Keratinocyte (primary cell): ENCODE data around the gene CNTNAP2.

Experiments used
- EZH2 ChIP-seq: IDR thresholded peaks from one replicate; pipeline ENCODE4 v1.6.1; 2012; ENCODE audit warnings: inconsistent platforms, mild to moderate bottlenecking, low read length, moderate library complexity
- TF ChIP-seq, protein P1 (sequence below), 3 experiments: IDR thresholded peaks in 1 of 3; conservative IDR thresholded peaks in 1 of 3; optimal IDR thresholded peaks in 1 of 3; 2 replicates in 2 of 3; 3 replicates in 1 of 3; pipeline versions ENCODE3 to v1.5.1; 2011; ENCODE audit warnings: low read length in 3 of 3, mild to moderate bottlenecking in 3 of 3, moderate library complexity in 2 of 3, control low read depth in 1 of 3, inconsistent platforms in 1 of 3; ENCODE audit not compliant: insufficient read depth in 2 of 3; ENCODE audit errors: extremely low read depth in 1 of 3

- TF ChIP-seq, protein P1, sequence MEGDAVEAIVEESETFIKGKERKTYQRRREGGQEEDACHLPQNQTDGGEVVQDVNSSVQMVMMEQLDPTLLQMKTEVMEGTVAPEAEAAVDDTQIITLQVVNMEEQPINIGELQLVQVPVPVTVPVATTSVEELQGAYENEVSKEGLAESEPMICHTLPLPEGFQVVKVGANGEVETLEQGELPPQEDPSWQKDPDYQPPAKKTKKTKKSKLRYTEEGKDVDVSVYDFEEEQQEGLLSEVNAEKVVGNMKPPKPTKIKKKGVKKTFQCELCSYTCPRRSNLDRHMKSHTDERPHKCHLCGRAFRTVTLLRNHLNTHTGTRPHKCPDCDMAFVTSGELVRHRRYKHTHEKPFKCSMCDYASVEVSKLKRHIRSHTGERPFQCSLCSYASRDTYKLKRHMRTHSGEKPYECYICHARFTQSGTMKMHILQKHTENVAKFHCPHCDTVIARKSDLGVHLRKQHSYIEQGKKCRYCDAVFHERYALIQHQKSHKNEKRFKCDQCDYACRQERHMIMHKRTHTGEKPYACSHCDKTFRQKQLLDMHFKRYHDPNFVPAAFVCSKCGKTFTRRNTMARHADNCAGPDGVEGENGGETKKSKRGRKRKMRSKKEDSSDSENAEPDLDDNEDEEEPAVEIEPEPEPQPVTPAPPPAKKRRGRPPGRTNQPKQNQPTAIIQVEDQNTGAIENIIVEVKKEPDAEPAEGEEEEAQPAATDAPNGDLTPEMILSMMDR (optimal IDR thresholded peaks at IDR 0.05 in 1 of 3, IDR thresholded peaks at IDR 0.05 in 1 of 3, conservative IDR thresholded peaks at IDR 0.05 in 1 of 3; ENCODE audit: extremely low read depth in 1 of 3, insufficient read depth in 2 of 3, low read length in 3 of 3) = no peak
- no peak for TF ChIP-seq EZH2
These were observed 548.4 kb downstream of the CNTNAP2 start for GRCh38 chr7:146665023-146665422.
